ENCODE measurements around the gene ABHD2.

Gene ABHD2

GRCh38 chr15:89217686-89218376, 129.6 kb downstream of the ABHD2 start:
- no peak overlapping the region for H3K4me3 ChIP-seq (replicated peaks; ENCODE audit: low read depth, low read length)
- DNase-seq (ENCODE audit: extremely low read depth, low read depth), result no peak
- TF ChIP-seq CTCF (IDR thresholded peaks at IDR 0.05; ENCODE audit: low read depth, low read length, missing control alignments), result no peak

- no peak for DNase-seq (ENCODE audit: extremely low read depth, low read depth)
- TF ChIP-seq CTCF (IDR thresholded peaks at IDR 0.05; ENCODE audit: low read depth, low read length, missing control alignments), result no peak
- H3K4me3 ChIP-seq (replicated peaks; ENCODE audit: low read depth, low read length), result no peak overlapping the region
Measured at GRCh38 chr15:89218531-89218930, 130.3 kb downstream of the ABHD2 start.

GRCh38 chr15:89221543-89221942, 133.3 kb downstream of the ABHD2 start, which contains the start of gene RLBP1:
Gene RLBP1, minus strand, starts transcription at chr15:89221579. Its CDS starts 2,604 bp downstream, at chr15:89218975.
- TF ChIP-seq CTCF (IDR thresholded peaks at IDR 0.05; ENCODE audit: low read depth, low read length, missing control alignments), result no peak
- no peak for DNase-seq (ENCODE audit: extremely low read depth, low read depth)
- no peak within 1 kb of the TSS for H3K4me3 ChIP-seq (replicated peaks; ENCODE audit: low read depth, low read length)

GRCh38 chr15:89225588-89225987, 137.3 kb downstream of the ABHD2 start:
- TF ChIP-seq CTCF (IDR thresholded peaks at IDR 0.05; ENCODE audit: low read depth, low read length, missing control alignments), result no peak
- DNase-seq (ENCODE audit: extremely low read depth, low read depth), result no peak
- H3K4me3 ChIP-seq (replicated peaks; ENCODE audit: low read depth, low read length), result no peak overlapping the region

GRCh38 chr15:89226359-89227221, 138.3 kb downstream of the ABHD2 start:
- TF ChIP-seq CTCF (IDR thresholded peaks at IDR 0.05; ENCODE audit: low read depth, low read length, missing control alignments), result no peak
- H3K4me3 ChIP-seq (replicated peaks; ENCODE audit: low read depth, low read length), result no peak overlapping the region
- no peak for DNase-seq (ENCODE audit: extremely low read depth, low read depth)

- H3K4me3 ChIP-seq (replicated peaks; ENCODE audit: low read depth, low read length), result no peak overlapping the region
- no peak for DNase-seq (ENCODE audit: extremely low read depth, low read depth)
- no peak for TF ChIP-seq CTCF (IDR thresholded peaks at IDR 0.05; ENCODE audit: low read depth, low read length, missing control alignments)
Measured at GRCh38 chr15:89227425-89227824, 139.2 kb downstream of the ABHD2 start.
